ENCODE measurements around the gene EDNRA.

Gene EDNRA

GRCh38 chr4:147487616-147488015 is 6.7 kb downstream of the EDNRA start:
- no peaks in the 10 kb centered on the region for H3K36me3 Mint-ChIP-seq

GRCh38 chr4:147488556-147488955 is 7.7 kb downstream of the EDNRA start:
- no peak for ATAC-seq

More at GRCh38 chr4:147487616-147488015, 6.7 kb downstream of the EDNRA start:
- H3K4me3 Mint-ChIP-seq = no peak overlapping the region
- H3K9me3 Mint-ChIP-seq = no peaks in the 10 kb centered on the region
- DNase-seq (ENCODE audit: low spot score in 2 of 2) = no peak
- ATAC-seq = no peak
- no peak overlapping the region for H3K27ac Mint-ChIP-seq
- no peaks in the 10 kb centered on the region for H3K4me1 Mint-ChIP-seq

GRCh38 chr4:147491086-147491485 is 10.2 kb downstream of the EDNRA start:
- ATAC-seq (no peak), DNase-seq (ENCODE audit: low spot score in 2 of 2) (no peak)
- Mint-ChIP-seq H3K4me1 (no peaks in the 10 kb centered on the region), H3K4me3 (no peak overlapping the region), H3K27ac (no peak overlapping the region), H3K9me3 (no peaks in the 10 kb centered on the region), H3K36me3 (no peaks in the 10 kb centered on the region)

More at GRCh38 chr4:147488556-147488955, 7.7 kb downstream of the EDNRA start:
- H3K4me1 Mint-ChIP-seq = no peaks in the 10 kb centered on the region
- no peak for DNase-seq (ENCODE audit: low spot score in 2 of 2)
- no peaks in the 10 kb centered on the region for H3K36me3 Mint-ChIP-seq
- H3K27ac Mint-ChIP-seq = no peak overlapping the region
- no peaks in the 10 kb centered on the region for H3K9me3 Mint-ChIP-seq
- H3K4me3 Mint-ChIP-seq = no peak overlapping the region

- H3K27ac Mint-ChIP-seq = no peak overlapping the region
- H3K4me1 Mint-ChIP-seq = no peaks in the 10 kb centered on the region
- H3K36me3 Mint-ChIP-seq = no peaks in the 10 kb centered on the region
- ATAC-seq = no peak
- no peak overlapping the region for H3K4me3 Mint-ChIP-seq
- no peaks in the 10 kb centered on the region for H3K9me3 Mint-ChIP-seq
- DNase-seq (ENCODE audit: low spot score in 2 of 2) = no peak
Observed at GRCh38 chr4:147492306-147492705, 11.4 kb downstream of the EDNRA start.

- H3K4me3 Mint-ChIP-seq = no peak overlapping the region
- H3K27ac Mint-ChIP-seq = no peak overlapping the region
- ATAC-seq (no peak), DNase-seq (ENCODE audit: low spot score in 2 of 2) (no peak)
- H3K36me3 Mint-ChIP-seq = no peaks in the 10 kb centered on the region
- H3K9me3 Mint-ChIP-seq = no peaks in the 10 kb centered on the region
- no peaks in the 10 kb centered on the region for H3K4me1 Mint-ChIP-seq
Observed at GRCh38 chr4:147492761-147493160, 11.9 kb downstream of the EDNRA start.

- no peak overlapping the region for H3K27ac Mint-ChIP-seq
- DNase-seq (ENCODE audit: low spot score in 2 of 2) (no peak), ATAC-seq (no peak)
- H3K4me1 Mint-ChIP-seq = no peaks in the 10 kb centered on the region
- H3K36me3 Mint-ChIP-seq = no peaks in the 10 kb centered on the region
- H3K4me3 Mint-ChIP-seq = no peak overlapping the region
- H3K9me3 Mint-ChIP-seq = no peaks in the 10 kb centered on the region
Observed at GRCh38 chr4:147493307-147493706, 12.4 kb downstream of the EDNRA start.

GRCh38 chr4:147494301-147494700 is 13.4 kb downstream of the EDNRA start:
- ATAC-seq = no peak
- no peaks in the 10 kb centered on the region for H3K36me3 Mint-ChIP-seq
- no peak overlapping the region for H3K4me3 Mint-ChIP-seq

GRCh38 chr4:147496500-147496899 is 15.6 kb downstream of the EDNRA start:
- H3K4me1 Mint-ChIP-seq = no peaks in the 10 kb centered on the region
- ATAC-seq (no peak), DNase-seq (ENCODE audit: low spot score in 2 of 2) (no peak)
- H3K9me3 Mint-ChIP-seq = no peaks in the 10 kb centered on the region
- H3K27ac Mint-ChIP-seq = no peak overlapping the region
- H3K4me3 Mint-ChIP-seq = no peak overlapping the region
- no peaks in the 10 kb centered on the region for H3K36me3 Mint-ChIP-seq

More at GRCh38 chr4:147494301-147494700, 13.4 kb downstream of the EDNRA start:
- Mint-ChIP-seq H3K27ac (no peak overlapping the region), H3K9me3 (no peaks in the 10 kb centered on the region), H3K4me1 (no peaks in the 10 kb centered on the region)
- no peak for DNase-seq (ENCODE audit: low spot score in 2 of 2)

GRCh38 chr4:147498031-147498660 is 17.2 kb downstream of the EDNRA start:
- no peaks in the 10 kb centered on the region for H3K9me3 Mint-ChIP-seq
- H3K4me1 Mint-ChIP-seq = no peaks in the 10 kb centered on the region
- no peak overlapping the region for H3K27ac Mint-ChIP-seq
- no peaks in the 10 kb centered on the region for H3K36me3 Mint-ChIP-seq
- no peak for DNase-seq (ENCODE audit: low spot score in 2 of 2)
- H3K4me3 Mint-ChIP-seq = no peak overlapping the region
- no peak for ATAC-seq

- Mint-ChIP-seq H3K4me3 (no peak overlapping the region), H3K9me3 (no peaks in the 10 kb centered on the region), H3K4me1 (no peaks in the 10 kb centered on the region), H3K27ac (no peak overlapping the region), H3K36me3 (no peaks in the 10 kb centered on the region)
- DNase-seq (ENCODE audit: low spot score in 2 of 2) (no peak), ATAC-seq (no peak)
Observed at GRCh38 chr4:147508346-147508745, 27.4 kb downstream of the EDNRA start.

GRCh38 chr4:147509386-147509785 is 28.5 kb downstream of the EDNRA start:
- Mint-ChIP-seq H3K27ac (no peak overlapping the region), H3K4me3 (no peak overlapping the region), H3K36me3 (no peaks in the 10 kb centered on the region), H3K9me3 (no peaks in the 10 kb centered on the region), H3K4me1 (no peaks in the 10 kb centered on the region)
- no peak for ATAC-seq
- no peak for DNase-seq (ENCODE audit: low spot score in 2 of 2)

GRCh38 chr4:147510962-147511668 is 30.2 kb downstream of the EDNRA start:
- DNase-seq (ENCODE audit: low spot score in 2 of 2) (no peak), ATAC-seq (no peak)
- Mint-ChIP-seq H3K36me3 (no peaks in the 10 kb centered on the region), H3K4me3 (no peak overlapping the region), H3K27ac (no peak overlapping the region), H3K4me1 (no peaks in the 10 kb centered on the region), H3K9me3 (no peaks in the 10 kb centered on the region)

GRCh38 chr4:147513091-147513490 is 32.2 kb downstream of the EDNRA start:
- H3K4me1 Mint-ChIP-seq = no peaks in the 10 kb centered on the region

GRCh38 chr4:147513952-147514351 is 33.1 kb downstream of the EDNRA start:
- ATAC-seq (no peak), DNase-seq (ENCODE audit: low spot score in 2 of 2) (no peak)
- Mint-ChIP-seq H3K4me3 (no peak overlapping the region), H3K36me3 (no peaks in the 10 kb centered on the region), H3K4me1 (no peaks in the 10 kb centered on the region), H3K27ac (no peak overlapping the region), H3K9me3 (no peaks in the 10 kb centered on the region)

More at GRCh38 chr4:147513091-147513490, 32.2 kb downstream of the EDNRA start:
- Mint-ChIP-seq H3K27ac (no peak overlapping the region), H3K36me3 (no peaks in the 10 kb centered on the region), H3K9me3 (no peaks in the 10 kb centered on the region), H3K4me3 (no peak overlapping the region)
- no peak for ATAC-seq
- no peak for DNase-seq (ENCODE audit: low spot score in 2 of 2)

- no peak for DNase-seq (ENCODE audit: low spot score in 2 of 2)
- Mint-ChIP-seq H3K27ac (no peak overlapping the region), H3K9me3 (no peaks in the 10 kb centered on the region), H3K4me3 (no peak overlapping the region), H3K4me1 (no peaks in the 10 kb centered on the region), H3K36me3 (no peaks in the 10 kb centered on the region)
- no peak for ATAC-seq
Observed at GRCh38 chr4:147515220-147515936, 34.5 kb downstream of the EDNRA start.

GRCh38 chr4:147516133-147516532 is 35.2 kb downstream of the EDNRA start:
- H3K4me3 Mint-ChIP-seq = no peak overlapping the region
- DNase-seq (ENCODE audit: low spot score in 2 of 2) (no peak), ATAC-seq (no peak)
- no peaks in the 10 kb centered on the region for H3K9me3 Mint-ChIP-seq
- no peaks in the 10 kb centered on the region for H3K36me3 Mint-ChIP-seq
- no peaks in the 10 kb centered on the region for H3K4me1 Mint-ChIP-seq
- no peak overlapping the region for H3K27ac Mint-ChIP-seq
